Smooth muscle cell (in vitro differentiated cells): Measurements from ENCODE around the gene UROS. TPM values are rescaled to one million over a fixed set of nuclear protein-coding genes. Genes with fewer than 3 reads are reported as not detected.

ENCODE experiments used
- DNase-seq: peaks from one replicate; lab custom pipeline; 2025; ENCODE audit not compliant: unreplicated experiment; lab: John Stamatoyannopoulos, UW
- H2AFZ ChIP-seq: fragments of 200-600 bp; sonication (generic); 2 replicates; pipeline ENCODE4 v1.6.0; 2016; ENCODE audit warnings: antibody characterized with exemption, low read depth, mild to moderate bottlenecking
- H3F3A ChIP-seq: fragments of 200-600 bp; sonication (generic); 2 replicates; pipeline ENCODE4 v1.6.0; 2017; ENCODE audit warnings: antibody characterized with exemption, low read depth
- H3K27ac ChIP-seq: fragments of 200-600 bp; sonication (generic); 2 replicates; pipeline ENCODE4 v1.5.1; 2016; ENCODE audit warnings: low read depth, mild to moderate bottlenecking
- H3K27me3 ChIP-seq: fragments of 200-600 bp; sonication (generic); 2 replicates; pipeline ENCODE4 v1.6.1; 2016; ENCODE audit warnings: low read depth, mild to moderate bottlenecking
- H3K36me3 ChIP-seq: fragments of 200-600 bp; sonication (generic); 2 replicates; pipeline ENCODE4 v1.5.1; 2016; ENCODE audit warnings: low read depth
- H3K4me1 ChIP-seq: fragments of 200-600 bp; sonication (generic); 2 replicates; pipeline ENCODE4 v1.5.1; 2016; ENCODE audit warnings: low read depth
- H3K4me2 ChIP-seq: fragments of 200-600 bp; sonication (generic); 2 replicates; pipeline ENCODE4 v1.6.0; 2016; ENCODE audit warnings: mild to moderate bottlenecking
- H3K4me3 ChIP-seq: fragments of 200-600 bp; sonication (generic); 2 replicates; pipeline ENCODE4 v1.5.1; 2016; ENCODE audit warnings: mild to moderate bottlenecking
- H3K79me2 ChIP-seq: fragments of 200-600 bp; sonication (generic); 2 replicates; pipeline ENCODE4 v1.6.0; 2016; ENCODE audit warnings: low read depth, mild to moderate bottlenecking
- H3K9ac ChIP-seq: fragments of 200-600 bp; sonication (generic); 2 replicates; pipeline ENCODE4 v1.6.0; 2016; ENCODE audit warnings: low read depth
- H3K9me3 ChIP-seq: fragments of 200-600 bp; sonication (generic); replicated peaks from 2 replicates; pipeline ENCODE4 v1.5.1; 2016; ENCODE audit warnings: low read depth
- H4K20me1 ChIP-seq: fragments of 200-600 bp; sonication (generic); 2 replicates; pipeline ENCODE4 v1.6.0; 2016; ENCODE audit warnings: low read depth
- CTCF ChIP-seq: fragments of 200-600 bp; sonication (generic); IDR thresholded peaks from 2 replicates; pipeline ENCODE4 v1.5.1; 2017; ENCODE audit warnings: borderline replicate concordance, mild to moderate bottlenecking, antibody characterized with exemption; ENCODE audit not compliant: insufficient read depth, poor library complexity, severe bottlenecking
- WGBS: methylation state at CpG from one replicate; pipeline ENCODE4 v1.1.7; 2016; ENCODE audit warnings: low lambda C conversion rate; 5-methylcytosine and 5-hydroxymethylcytosine counted together
- polyA plus RNA-seq: library from polyadenylated mRNA; unstranded; fragments of >200 nt; fragmentation: Nextera tagmentation; extraction: Ambion mirVana; gene quantifications from 2 replicates; pipeline ENCODE4 v1.2.1, GENCODE V29; 2016
- total RNA-seq: library from RNA; depleted of rRNA; stranded (reverse); fragments of >200 nt; gene quantifications from 2 replicates; pipeline ENCODE4 v1.2.3, GENCODE V29; 2014

The UROS gene
- total and polyA plus RNA-seq, 2 experiments from 2014 or later, result 43.7 to 77.5 TPM

- Histone ChIP-seq H3K9me3 (no peaks in the 10 kb centered on the region), H3K27me3 (no peaks in the 10 kb centered on the region), H3K36me3 (peaks cover 37% of the 10 kb centered on the region), H3F3A (peaks cover 4% of the 10 kb centered on the region), H3K4me3 (no peak overlapping the region), H2AFZ (no peak overlapping the region), H3K79me2 (no peaks in the 10 kb centered on the region), H3K4me2 (no peak overlapping the region), H3K27ac (peak overlapping the region; percentile 11), H4K20me1 (no peaks in the 10 kb centered on the region), H3K9ac (no peak overlapping the region), H3K4me1 (no peaks in the 10 kb centered on the region)
- no peak for TF ChIP-seq CTCF
- 70% methylated on average over 2 of the region's 2 CpGs for WGBS
- no peak for DNase-seq
Observed at GRCh38 chr10:125836746-125837145, 13.7 kb upstream of the UROS start.

- no peak for TF ChIP-seq CTCF
- peaks cover 36% of the 10 kb centered on the region for H3K36me3 ChIP-seq
Observed at GRCh38 chr10:125828311-125828710, 5.3 kb upstream of the UROS start.

GRCh38 chr10:125827133-125827532 lies 4.1 kb upstream of the UROS start:
- no peak overlapping the region for H3K27ac ChIP-seq
- no peak overlapping the region for H3K4me2 ChIP-seq
- H3K9ac ChIP-seq, result no peak overlapping the region
- H4K20me1 ChIP-seq, result peaks cover 44% of the 10 kb centered on the region
- H3F3A ChIP-seq, result no peaks in the 10 kb centered on the region
- peaks cover 36% of the 10 kb centered on the region for H3K36me3 ChIP-seq
- no peak for TF ChIP-seq CTCF
- DNase-seq, result no peak
- no peak overlapping the region for H3K4me3 ChIP-seq
- no peak overlapping the region for H2AFZ ChIP-seq
- no peaks in the 10 kb centered on the region for H3K9me3 ChIP-seq
- H3K4me1 ChIP-seq, result peaks cover 15% of the 10 kb centered on the region
- 100% methylated on average over 2 of the region's 2 CpGs for WGBS
- no peaks in the 10 kb centered on the region for H3K27me3 ChIP-seq
- peaks cover 44% of the 10 kb centered on the region for H3K79me2 ChIP-seq

More at GRCh38 chr10:125828311-125828710, 5.3 kb upstream of the UROS start:
- Histone ChIP-seq H3F3A (no peaks in the 10 kb centered on the region), H3K27ac (no peak overlapping the region), H3K4me3 (no peak overlapping the region), H3K9ac (no peak overlapping the region), H3K79me2 (peaks cover 41% of the 10 kb centered on the region), H3K4me2 (no peak overlapping the region), H3K9me3 (no peaks in the 10 kb centered on the region), H2AFZ (no peak overlapping the region), H4K20me1 (peaks cover 44% of the 10 kb centered on the region), H3K4me1 (peaks cover 11% of the 10 kb centered on the region), H3K27me3 (no peaks in the 10 kb centered on the region)
- DNase-seq, result no peak
- 86% methylated on average over 5 of the region's 5 CpGs for WGBS

GRCh38 chr10:125824736-125825135 lies 1.7 kb upstream of the UROS start:
- Histone ChIP-seq H3F3A (no peaks in the 10 kb centered on the region), H3K4me1 (peaks cover 15% of the 10 kb centered on the region), H3K9ac (peak overlapping the region; percentile 98), H3K27me3 (no peaks in the 10 kb centered on the region), H3K36me3 (peaks cover 23% of the 10 kb centered on the region), H3K4me3 (peak overlapping the region; percentile 97), H3K27ac (no peak overlapping the region), H3K9me3 (no peaks in the 10 kb centered on the region), H2AFZ (no peak overlapping the region), H3K4me2 (peak overlapping the region; percentile 95), H3K79me2 (peaks cover 44% of the 10 kb centered on the region), H4K20me1 (peaks cover 41% of the 10 kb centered on the region)
- no peak for DNase-seq
- 87% methylated on average over 1 of the region's 1 CpG for WGBS
- no peak for TF ChIP-seq CTCF
